GM18507 (cell line): Measurements from ENCODE around the gene TAS2R16.
"Not testable (repeated sequence)": the region's sequence is repeated elsewhere in the genome, so short reads cannot be mapped to it uniquely, and the experiment has no call there.

Source experiments
- DNase-seq: peaks from one replicate; pipeline ENCODE4 v3.0.0; 2011; ENCODE audit warnings: low read depth; ENCODE audit not compliant: insufficient read length; ENCODE audit errors: extremely low spot score
- FAIRE-seq: peaks from 2 replicates; lab custom pipeline; 2011; peaks lifted over from hg19 to GRCh38; lab: Jason Lieb, UNC

TAS2R16 gene

DNA sequence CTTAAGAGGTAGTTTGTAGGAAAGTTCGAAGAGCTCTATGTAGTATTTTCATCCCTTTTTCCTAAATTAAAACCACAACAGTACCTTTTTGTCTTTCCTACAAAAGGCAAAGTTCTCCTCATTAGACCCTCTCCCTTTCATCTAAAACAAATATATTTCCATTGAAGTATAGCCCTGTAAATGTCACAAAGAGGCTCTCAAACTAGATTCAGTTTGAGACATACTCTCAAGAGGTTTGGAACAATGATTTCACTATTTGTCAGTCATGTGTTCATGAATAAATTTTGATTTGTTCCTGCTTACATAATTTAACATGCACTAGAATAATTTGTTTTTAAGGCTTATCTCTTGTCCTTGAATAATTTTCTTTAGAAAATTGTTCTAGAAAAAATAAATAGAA lies 12.2 kb downstream of the TAS2R16 start:
- FAIRE-seq = no peak
- DNase-seq = no peak

DNA sequence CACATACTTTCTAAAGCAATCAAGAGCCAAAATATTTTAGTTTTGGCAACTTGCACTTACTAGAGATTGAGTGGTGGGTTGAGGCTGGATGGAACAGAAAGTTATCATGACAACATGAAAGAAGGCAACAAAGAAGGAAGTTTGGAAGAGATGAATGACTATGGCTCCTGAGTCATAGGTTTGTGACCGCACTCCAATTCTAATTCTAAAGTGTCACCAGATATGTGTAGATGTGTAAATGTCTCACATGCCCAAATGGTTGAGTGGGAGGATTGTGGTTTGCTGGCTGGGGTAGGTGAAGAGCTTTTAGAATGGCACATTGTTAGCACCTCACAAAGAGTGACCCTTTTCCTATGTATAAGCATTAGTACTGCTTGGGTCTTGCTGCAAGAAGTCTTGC lies 20.2 kb downstream of the TAS2R16 start:
- FAIRE-seq = no peak
- no peak for DNase-seq

GRCh38 chr7:122974229-122974628 lies 21.3 kb downstream of the TAS2R16 start:
- no peak for FAIRE-seq
- DNase-seq = no peak

- FAIRE-seq = no peak
- DNase-seq = no peak
Measured at GRCh38 chr7:122972056-122972455, 23.4 kb downstream of the TAS2R16 start.

GRCh38 chr7:122970740-122971725 lies 24.5 kb downstream of the TAS2R16 start:
- FAIRE-seq (no peak), DNase-seq (no peak)

- FAIRE-seq (no peak), DNase-seq (no peak)
Measured at GRCh38 chr7:122968389-122968788, 27.1 kb downstream of the TAS2R16 start.

- DNase-seq (no peak), FAIRE-seq (no peak)
Measured at GRCh38 chr7:122965306-122965705, 30.2 kb downstream of the TAS2R16 start.

DNA sequence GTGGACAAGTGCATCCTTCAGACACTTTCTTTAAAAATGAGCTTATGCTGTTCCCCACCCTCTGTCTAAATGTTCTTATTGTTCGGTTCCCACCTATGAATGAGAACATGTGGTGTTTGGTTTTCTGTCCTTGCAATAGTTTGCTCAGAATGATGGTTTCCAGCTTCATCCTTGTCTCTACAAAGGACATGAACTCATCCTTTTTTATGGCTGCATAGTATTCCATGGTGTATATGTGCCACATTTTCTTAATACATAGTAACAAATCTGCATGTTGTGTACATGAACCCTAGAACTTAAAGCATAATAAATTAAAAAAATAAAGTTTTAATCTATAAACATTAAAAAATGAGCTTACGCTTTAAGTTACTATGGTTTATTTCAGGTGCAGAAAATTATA lies 41.8 kb downstream of the TAS2R16 start:
- FAIRE-seq = not testable (repeated sequence)

GRCh38 chr7:122951006-122951405 lies 44.5 kb downstream of the TAS2R16 start:
- DNase-seq = no peak
- no peak for FAIRE-seq

More for the DNA sequence above, 41.8 kb downstream of the TAS2R16 start:
- not testable (repeated sequence) for DNase-seq

- DNase-seq = no peak
- FAIRE-seq = no peak
Measured at GRCh38 chr7:122949186-122949585, 46.3 kb downstream of the TAS2R16 start.
